Upper lobe of right lung (tissue), 1 donor: Measurements from ENCODE around the gene ADISSP. TPM values are rescaled to one million over a fixed set of nuclear protein-coding genes. Genes with fewer than 3 reads are reported as not detected.

ENCODE experiments used
- ATAC-seq: fragments of 200-7000 bp; cut with Tn5 transposase; one replicate; pipeline ENCODE4 v1.9.1; 2020; ENCODE audit warnings: mild to moderate bottlenecking, moderate library complexity
- DNase-seq: peaks from one replicate; pipeline ENCODE4 v3.0.0-alpha.2; 2020
- H3K27ac ChIP-seq: fragments of 200-600 bp; one replicate; pipeline ENCODE4 v1.8.0; 2022
- H3K27me3 ChIP-seq: fragments of 200-600 bp; one replicate; pipeline ENCODE4 v1.8.0; 2022; ENCODE audit warnings: mild to moderate bottlenecking
- H3K36me3 ChIP-seq: fragments of 200-600 bp; one replicate; pipeline ENCODE4 v1.8.0; 2022
- H3K4me1 ChIP-seq: fragments of 200-600 bp; one replicate; pipeline ENCODE4 v1.8.0; 2022
- H3K4me3 ChIP-seq: fragments of 200-600 bp; one replicate; pipeline ENCODE4 v1.8.0; 2022; ENCODE audit warnings: mild to moderate bottlenecking
- H3K9me3 ChIP-seq: fragments of 200-600 bp; one replicate; pipeline ENCODE4 v1.8.0; 2022
- intact Hi-C: fragments of 100-400 bp; cut with DNase I; formaldehyde crosslinking; loops from one replicate; pipeline ENCODE4 v1.11.0; 2022
- total RNA-seq: library from RNA; stranded (reverse); fragmentation: NEBNext Ultra II Directional; extraction: Animal tissue kit (Norgen Biotek cat#: 25700); gene quantifications from one replicate; pipeline ENCODE4 v1.2.1, GENCODE V29; 2021
- TF ChIP-seq, protein P1 (sequence below): fragments of 200-600 bp; IDR thresholded peaks from one replicate; pipeline ENCODE4 v1.8.0; 2022; ENCODE audit warnings: antibody characterized with exemption
- donor health status: DM: no; HTN: yes; CAD: no; lungs with severe emphysema.

ADISSP gene
- total RNA-seq, 1 donor from 2014 or later, result 23.3 TPM

- TF ChIP-seq, protein P1, sequence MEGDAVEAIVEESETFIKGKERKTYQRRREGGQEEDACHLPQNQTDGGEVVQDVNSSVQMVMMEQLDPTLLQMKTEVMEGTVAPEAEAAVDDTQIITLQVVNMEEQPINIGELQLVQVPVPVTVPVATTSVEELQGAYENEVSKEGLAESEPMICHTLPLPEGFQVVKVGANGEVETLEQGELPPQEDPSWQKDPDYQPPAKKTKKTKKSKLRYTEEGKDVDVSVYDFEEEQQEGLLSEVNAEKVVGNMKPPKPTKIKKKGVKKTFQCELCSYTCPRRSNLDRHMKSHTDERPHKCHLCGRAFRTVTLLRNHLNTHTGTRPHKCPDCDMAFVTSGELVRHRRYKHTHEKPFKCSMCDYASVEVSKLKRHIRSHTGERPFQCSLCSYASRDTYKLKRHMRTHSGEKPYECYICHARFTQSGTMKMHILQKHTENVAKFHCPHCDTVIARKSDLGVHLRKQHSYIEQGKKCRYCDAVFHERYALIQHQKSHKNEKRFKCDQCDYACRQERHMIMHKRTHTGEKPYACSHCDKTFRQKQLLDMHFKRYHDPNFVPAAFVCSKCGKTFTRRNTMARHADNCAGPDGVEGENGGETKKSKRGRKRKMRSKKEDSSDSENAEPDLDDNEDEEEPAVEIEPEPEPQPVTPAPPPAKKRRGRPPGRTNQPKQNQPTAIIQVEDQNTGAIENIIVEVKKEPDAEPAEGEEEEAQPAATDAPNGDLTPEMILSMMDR, result no peak
- ATAC-seq, result no peak
- DNase-seq, result no peak
- Histone ChIP-seq H3K4me1 (peaks cover 38% of the 10 kb centered on the region), H3K27me3 (no peaks in the 10 kb centered on the region), H3K9me3 (no peaks in the 10 kb centered on the region), H3K4me3 (no peak overlapping the region), H3K36me3 (no peaks in the 10 kb centered on the region), H3K27ac (peak overlapping the region; percentile 96)
- intact Hi-C loops, result no loop called here
Observed at GRCh38 chr20:3812975-3813847, 45.7 kb upstream of the ADISSP start.

DNA sequence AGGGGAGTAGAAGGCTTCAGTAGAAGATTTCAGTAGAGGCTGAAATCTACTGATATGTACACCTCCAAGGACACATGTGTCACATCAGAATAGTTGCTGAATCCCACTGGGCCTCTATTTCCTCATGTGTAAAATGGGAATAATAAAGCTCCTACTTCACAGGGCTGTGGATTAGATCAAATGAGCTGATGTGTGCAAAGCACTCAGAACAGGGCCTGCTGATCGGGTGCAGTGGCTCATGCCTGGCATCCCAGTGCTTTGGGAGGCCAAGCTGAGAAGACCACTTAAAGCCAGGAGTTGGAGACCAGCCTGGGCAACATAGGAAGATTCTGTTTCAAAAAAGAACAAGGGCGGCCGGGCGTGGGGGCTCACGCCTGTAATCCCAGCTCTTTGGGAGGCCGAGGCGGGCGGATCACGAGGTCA, 44.7 kb upstream of the ADISSP start:
- DNase-seq, result no peak
- no peak for ATAC-seq
- peak overlapping the region; percentile 96 for H3K27ac ChIP-seq
- TF ChIP-seq, protein P1, result no peak
- H3K27me3 ChIP-seq, result no peaks in the 10 kb centered on the region
- H3K4me1 ChIP-seq, result peaks cover 47% of the 10 kb centered on the region
- H3K4me3 ChIP-seq, result no peak overlapping the region
- H3K36me3 ChIP-seq, result no peaks in the 10 kb centered on the region
- intact Hi-C loops, result no loop called here
- H3K9me3 ChIP-seq, result no peaks in the 10 kb centered on the region

DNA sequence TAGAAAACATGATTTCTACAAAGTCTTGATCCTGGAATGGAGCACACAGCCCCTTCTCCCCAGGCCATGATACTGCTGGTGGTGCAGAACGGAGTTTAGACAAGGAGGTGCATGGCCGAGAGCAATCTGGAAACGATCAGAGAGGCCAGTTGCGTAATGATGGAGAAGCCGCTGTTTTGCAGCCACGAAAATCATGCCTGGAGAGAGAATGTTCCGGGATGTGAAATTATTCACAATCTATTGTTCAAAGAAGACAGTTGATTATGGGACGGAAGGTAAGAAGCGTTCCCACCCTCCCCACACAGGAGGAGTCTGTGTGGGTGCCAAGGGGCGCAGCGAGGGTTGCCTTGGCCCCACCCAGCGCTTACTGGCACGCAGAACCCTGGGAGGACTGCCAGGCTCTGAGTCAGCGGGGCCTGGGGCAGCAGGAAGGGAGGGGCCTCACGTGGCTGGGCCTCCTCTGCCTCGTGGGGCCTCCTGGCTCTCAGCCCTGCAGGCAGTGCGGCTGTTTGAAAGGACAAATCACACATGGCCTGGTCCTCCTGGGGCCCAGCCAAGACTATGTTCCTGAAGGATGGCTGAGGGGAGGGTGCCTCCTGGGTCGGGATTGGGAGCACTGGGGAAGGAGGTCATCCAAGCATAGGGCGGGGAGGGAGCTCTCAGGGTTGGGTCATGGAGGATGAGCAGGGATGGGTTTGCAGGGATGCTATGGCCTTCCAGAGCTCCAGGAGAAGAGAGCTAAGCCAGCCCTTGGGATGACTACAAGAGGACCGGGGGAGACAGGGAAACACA, 44.1 kb upstream of the ADISSP start:
- intact Hi-C loops, result no loop called here

GRCh38 chr20:3808544-3808943, 41.0 kb upstream of the ADISSP start:
- H3K27ac ChIP-seq, result peak overlapping the region; percentile 96
- peaks cover 79% of the 10 kb centered on the region for H3K4me1 ChIP-seq
- ATAC-seq, result no peak
- intact Hi-C loops, result no loop called here
- H3K36me3 ChIP-seq, result peaks cover 26% of the 10 kb centered on the region
- no peaks in the 10 kb centered on the region for H3K27me3 ChIP-seq
- no peak for DNase-seq
- H3K4me3 ChIP-seq, result peak overlapping the region; percentile 42
- TF ChIP-seq, protein P1, result no peak
- H3K9me3 ChIP-seq, result no peaks in the 10 kb centered on the region

More for the DNA sequence above, 44.1 kb upstream of the ADISSP start:
- Histone ChIP-seq H3K27ac (peak overlapping the region; percentile 96), H3K4me3 (peak overlapping the region; percentile 56), H3K9me3 (no peaks in the 10 kb centered on the region), H3K4me1 (peaks cover 53% of the 10 kb centered on the region), H3K27me3 (no peaks in the 10 kb centered on the region), H3K36me3 (no peaks in the 10 kb centered on the region)
- TF ChIP-seq, protein P1, result no peak
- peak; percentile 99 for DNase-seq
- ATAC-seq, result peak; percentile 91

- Histone ChIP-seq H3K27ac (peak overlapping the region; percentile 96), H3K27me3 (no peaks in the 10 kb centered on the region), H3K4me3 (no peak overlapping the region), H3K9me3 (no peaks in the 10 kb centered on the region), H3K36me3 (peaks cover 64% of the 10 kb centered on the region), H3K4me1 (peaks cover 87% of the 10 kb centered on the region)
- DNase-seq (no peak), ATAC-seq (no peak)
- TF ChIP-seq, protein P1, result no peak
- intact Hi-C loops, result no loop called here
Observed at GRCh38 chr20:3804781-3805180, 37.2 kb upstream of the ADISSP start.
